Bronchial epithelial cell (primary cell): ENCODE results near the gene NLRP6. TPM values are rescaled to one million over a fixed set of nuclear protein-coding genes. Genes with fewer than 3 reads are reported as not detected.

Experiments
- DNase-seq: peaks from one replicate; pipeline ENCODE4 v3.0.0-alpha.2; 2010; ENCODE audit warnings: low read depth
- FAIRE-seq: peaks from 2 replicates; lab custom pipeline; 2011; peaks lifted over from hg19 to GRCh38; lab: Jason Lieb, UNC
- H3K27me3 ChIP-seq: 2 replicates; pipeline ENCODE4 v1.5.1; 2011; ENCODE audit warnings: low read length; ENCODE audit not compliant: control insufficient read depth, insufficient read depth
- H3K36me3 ChIP-seq: 2 replicates; pipeline ENCODE4 v1.5.1; 2011; ENCODE audit warnings: low read length; ENCODE audit not compliant: control insufficient read depth, insufficient read depth
- H3K4me3 ChIP-seq: 2 replicates; pipeline ENCODE4 v1.5.1; 2011; ENCODE audit warnings: mild to moderate bottlenecking, low read depth, low read length, control low read depth
- total RNA-seq: library from RNA; depleted of rRNA; stranded (reverse); fragments of >200 nt; gene quantifications from 2 replicates; pipeline ENCODE4 v1.2.1, GENCODE V29; 2014
- TF ChIP-seq, protein P1 (sequence below): IDR thresholded peaks from 2 replicates; pipeline ENCODE4 v1.5.1; 2011; ENCODE audit warnings: mild to moderate bottlenecking, moderate library complexity, low read length, control low read depth, inconsistent platforms; ENCODE audit not compliant: insufficient read depth, severe bottlenecking

The NLRP6 gene
- not detected in 2 replicates for total RNA-seq

DNA sequence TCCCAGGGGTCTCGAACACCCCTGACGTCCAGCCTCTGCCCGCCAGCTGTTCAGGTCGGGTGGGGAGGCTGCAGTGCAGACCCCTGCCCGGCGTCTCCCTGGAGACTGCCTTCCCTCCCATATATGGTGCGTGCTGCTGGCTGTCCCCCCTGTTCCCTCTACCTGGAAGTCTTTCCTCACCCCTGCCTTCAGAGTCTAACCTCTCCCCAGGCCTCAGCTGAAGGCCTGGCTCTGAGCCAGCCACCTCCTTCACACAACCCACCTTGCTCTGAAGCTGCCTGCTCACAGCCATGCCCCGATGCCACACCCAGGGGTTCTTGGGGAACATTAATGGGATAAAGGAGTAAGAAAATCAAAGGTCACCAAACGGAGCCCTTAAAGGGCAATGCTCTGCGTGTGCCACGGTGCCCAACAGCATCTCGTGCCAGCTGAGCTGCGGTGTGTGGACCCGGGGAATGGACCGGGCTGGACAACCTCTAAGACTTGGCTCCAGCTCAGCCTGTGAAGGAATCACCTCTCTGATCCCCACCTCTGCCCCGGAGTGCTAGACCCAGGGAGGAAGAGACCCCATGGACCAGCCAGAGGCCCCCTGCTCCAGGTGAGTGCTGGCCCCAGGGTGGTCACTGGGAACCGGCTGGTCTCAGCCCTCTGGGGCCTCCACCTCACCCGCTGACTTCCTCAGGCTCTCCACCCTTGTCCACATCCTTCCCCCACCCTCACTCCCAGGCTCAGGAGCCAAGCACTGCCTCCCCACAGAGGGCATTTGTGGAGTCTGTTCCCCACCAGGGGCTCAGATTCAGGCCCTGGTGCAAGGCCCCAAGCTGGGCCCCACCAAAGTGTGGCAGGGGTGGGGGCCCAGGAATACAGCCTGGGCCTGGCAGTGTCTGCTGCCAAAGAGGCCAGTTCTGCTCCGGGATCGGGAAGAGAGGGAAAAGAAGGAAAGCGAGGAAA is at the start of gene NLRP6:
Gene NLRP6 (plus strand): TSS at position 407 of the 951 bp plus-strand sequence. CDS start 163 bp downstream, at position 570.
- FAIRE-seq = no peak
- H3K27me3 ChIP-seq = peaks cover 38% of the 10 kb centered on the region
- H3K4me3 ChIP-seq = no peak within 1 kb of the TSS

DNA sequence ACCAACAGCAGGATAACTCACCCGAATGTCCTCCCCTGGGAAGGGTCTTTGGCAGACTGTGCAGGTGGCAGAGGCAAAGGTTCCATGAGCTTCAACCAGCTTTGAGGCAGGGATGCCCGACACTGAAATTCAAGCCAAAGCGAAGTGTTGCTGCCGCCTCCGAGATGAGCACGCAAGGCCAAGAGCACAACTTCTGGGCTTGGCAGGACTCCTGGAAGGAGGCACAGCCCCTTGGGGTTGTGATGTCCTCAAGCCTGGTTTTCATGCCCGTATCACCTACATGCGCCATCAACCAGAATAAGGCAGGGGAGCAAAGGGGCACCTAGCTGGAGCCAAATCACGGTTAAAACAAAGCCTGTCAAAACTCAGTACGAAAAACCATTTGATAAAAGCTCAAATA is 47.8 kb upstream of the NLRP6 start:
- H3K36me3 ChIP-seq = peaks cover 1% of the 10 kb centered on the region
- H3K27me3 ChIP-seq = no peaks in the 10 kb centered on the region
- DNase-seq (no peak), FAIRE-seq (no peak)
- no peak overlapping the region for H3K4me3 ChIP-seq
- TF ChIP-seq, protein P1, sequence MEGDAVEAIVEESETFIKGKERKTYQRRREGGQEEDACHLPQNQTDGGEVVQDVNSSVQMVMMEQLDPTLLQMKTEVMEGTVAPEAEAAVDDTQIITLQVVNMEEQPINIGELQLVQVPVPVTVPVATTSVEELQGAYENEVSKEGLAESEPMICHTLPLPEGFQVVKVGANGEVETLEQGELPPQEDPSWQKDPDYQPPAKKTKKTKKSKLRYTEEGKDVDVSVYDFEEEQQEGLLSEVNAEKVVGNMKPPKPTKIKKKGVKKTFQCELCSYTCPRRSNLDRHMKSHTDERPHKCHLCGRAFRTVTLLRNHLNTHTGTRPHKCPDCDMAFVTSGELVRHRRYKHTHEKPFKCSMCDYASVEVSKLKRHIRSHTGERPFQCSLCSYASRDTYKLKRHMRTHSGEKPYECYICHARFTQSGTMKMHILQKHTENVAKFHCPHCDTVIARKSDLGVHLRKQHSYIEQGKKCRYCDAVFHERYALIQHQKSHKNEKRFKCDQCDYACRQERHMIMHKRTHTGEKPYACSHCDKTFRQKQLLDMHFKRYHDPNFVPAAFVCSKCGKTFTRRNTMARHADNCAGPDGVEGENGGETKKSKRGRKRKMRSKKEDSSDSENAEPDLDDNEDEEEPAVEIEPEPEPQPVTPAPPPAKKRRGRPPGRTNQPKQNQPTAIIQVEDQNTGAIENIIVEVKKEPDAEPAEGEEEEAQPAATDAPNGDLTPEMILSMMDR = no peak

More for the DNA sequence above, at the start of gene NLRP6:
- TF ChIP-seq, protein P1 = no peak
- no peaks in the 10 kb centered on the region for H3K36me3 ChIP-seq
- no peak for DNase-seq

DNA sequence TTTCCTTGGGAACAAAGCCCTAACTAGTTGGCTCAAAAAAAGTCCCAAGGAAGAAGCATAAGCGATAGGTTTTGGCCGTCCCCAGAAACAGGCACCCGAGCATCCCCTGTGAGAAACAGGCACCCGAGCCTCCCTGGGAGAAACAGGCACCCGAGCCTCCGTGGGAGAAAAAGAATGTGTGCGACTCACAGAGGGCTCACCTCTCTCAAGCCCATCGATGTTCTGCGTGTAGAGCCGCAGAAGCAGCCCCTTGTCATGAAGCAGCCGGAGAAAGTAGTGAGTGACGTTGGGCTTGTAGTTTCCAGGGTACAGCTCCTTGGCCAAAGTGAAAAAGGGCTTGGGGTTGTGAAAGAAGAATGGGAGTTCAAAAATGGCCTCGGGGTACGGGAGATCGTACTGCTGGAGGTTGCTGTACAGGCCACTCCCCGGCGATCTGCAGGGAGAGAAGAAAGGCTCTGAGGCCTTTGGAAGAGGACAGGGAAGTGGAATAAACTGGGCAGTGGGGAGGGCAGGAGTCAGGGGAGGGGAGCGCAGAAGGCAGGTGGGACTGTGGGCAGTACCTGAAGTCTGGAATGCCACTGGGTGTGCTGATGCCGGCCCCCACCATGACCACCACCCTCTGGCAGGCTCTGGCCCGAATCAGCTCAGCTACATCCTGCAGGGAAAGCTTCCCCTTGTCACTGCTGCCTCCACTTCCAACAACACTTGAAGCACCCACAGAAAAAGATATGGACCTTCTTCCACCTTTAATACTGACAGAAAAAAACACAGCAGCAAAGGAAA is 45.2 kb upstream of the NLRP6 start:
- TF ChIP-seq, protein P1 = no peak
- no peak for FAIRE-seq
- Histone ChIP-seq H3K4me3 (no peak overlapping the region), H3K36me3 (peaks cover 1% of the 10 kb centered on the region), H3K27me3 (no peaks in the 10 kb centered on the region)
- DNase-seq = no peak

DNA sequence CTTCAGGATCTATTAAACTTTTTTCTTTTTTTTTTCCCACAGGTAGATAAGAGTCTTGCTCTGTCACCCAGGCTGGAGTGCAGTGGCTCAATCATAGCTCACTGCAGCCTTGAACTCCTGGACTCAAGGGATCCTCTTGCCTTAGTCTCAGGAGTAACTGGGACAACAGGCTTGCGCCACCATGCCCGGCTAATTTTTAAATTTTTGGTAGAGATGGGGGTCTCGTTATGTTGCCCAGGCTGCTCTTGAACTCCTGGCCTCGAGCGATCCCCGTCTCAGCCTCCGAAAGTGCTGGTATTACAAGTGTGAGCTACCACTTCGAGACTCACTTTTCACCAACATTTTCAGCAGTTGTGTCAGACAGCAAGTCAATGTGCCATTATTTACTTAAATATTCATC is 43.0 kb upstream of the NLRP6 start:
- peak overlapping the region; percentile 61 for H3K4me3 ChIP-seq
- H3K27me3 ChIP-seq = no peaks in the 10 kb centered on the region
- peaks cover 1% of the 10 kb centered on the region for H3K36me3 ChIP-seq
- no peak for FAIRE-seq
- DNase-seq = no peak
- TF ChIP-seq, protein P1 = no peak

DNA sequence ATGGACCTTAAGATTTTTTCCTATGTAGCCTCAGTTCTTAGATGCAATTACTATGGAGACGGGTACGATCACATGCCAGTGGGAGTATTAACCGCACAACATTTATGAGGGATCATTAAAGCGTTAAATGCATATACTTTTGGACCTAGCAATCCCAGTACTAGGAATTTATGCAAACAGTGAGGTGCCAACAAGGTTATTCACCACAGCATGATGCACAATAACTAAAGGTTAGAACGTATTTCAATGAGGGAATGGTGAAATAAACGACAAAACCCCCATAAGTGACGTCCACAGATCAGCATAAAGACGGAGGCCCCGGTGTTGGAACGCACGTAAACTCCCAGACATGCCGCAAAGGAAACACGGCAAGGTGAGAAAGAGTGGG is 42.6 kb upstream of the NLRP6 start:
- FAIRE-seq = no peak
- H3K27me3 ChIP-seq = no peaks in the 10 kb centered on the region
- peak; percentile 41 for DNase-seq
- peak overlapping the region; percentile 61 for H3K4me3 ChIP-seq
- H3K36me3 ChIP-seq = peaks cover 1% of the 10 kb centered on the region
- TF ChIP-seq, protein P1 = no peak
